Activated T-cell treated with anti-CD3 and anti-CD28 coated beads for 4 hours (primary cell): ENCODE data around the gene CYB5R4.

ENCODE experiments used
- DNase-seq: peaks from one replicate; pipeline ENCODE4 v3.0.0-alpha.2; 2020

Gene CYB5R4

GRCh38 chr6:83859410-83860358 lies at the start of gene CYB5R4:
Gene CYB5R4, plus strand, starts transcription at chr6:83859689. Its CDS starts 94 bp downstream, at chr6:83859783.
- peak; percentile 84 for DNase-seq

- DNase-seq = no peak
These were observed 46.9 kb upstream of the CYB5R4 start for GRCh38 chr6:83812595-83812994.

DNA sequence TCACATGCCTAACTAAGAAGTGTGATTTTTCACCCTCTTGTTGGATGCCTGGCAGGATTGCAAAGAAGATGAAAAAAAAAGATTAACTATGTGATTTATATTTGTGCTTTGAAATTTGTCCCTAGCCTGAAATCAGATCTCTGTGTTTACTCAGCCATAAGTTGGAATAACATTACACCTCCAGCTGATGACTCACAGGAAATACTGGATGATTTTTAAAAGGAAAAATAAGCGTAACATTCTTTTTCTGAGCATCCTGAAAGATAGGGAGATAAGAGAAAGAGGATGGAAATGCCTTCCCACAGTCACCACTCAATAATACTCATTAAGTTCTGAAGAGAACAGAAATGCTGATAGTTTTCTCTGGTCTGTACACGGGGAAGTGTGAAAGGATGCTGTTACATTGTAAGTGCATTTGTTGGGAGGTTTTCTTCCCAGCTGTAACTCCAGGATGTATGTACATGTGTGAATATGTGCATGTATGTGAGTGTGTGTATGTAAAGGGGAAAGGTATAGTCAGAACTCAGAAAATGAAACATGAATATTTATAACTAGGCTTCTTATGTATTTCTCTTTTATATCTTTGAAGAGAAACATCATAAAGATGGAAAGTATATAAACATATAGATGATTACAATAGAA lies 43.7 kb upstream of the CYB5R4 start:
- DNase-seq = no peak

DNA sequence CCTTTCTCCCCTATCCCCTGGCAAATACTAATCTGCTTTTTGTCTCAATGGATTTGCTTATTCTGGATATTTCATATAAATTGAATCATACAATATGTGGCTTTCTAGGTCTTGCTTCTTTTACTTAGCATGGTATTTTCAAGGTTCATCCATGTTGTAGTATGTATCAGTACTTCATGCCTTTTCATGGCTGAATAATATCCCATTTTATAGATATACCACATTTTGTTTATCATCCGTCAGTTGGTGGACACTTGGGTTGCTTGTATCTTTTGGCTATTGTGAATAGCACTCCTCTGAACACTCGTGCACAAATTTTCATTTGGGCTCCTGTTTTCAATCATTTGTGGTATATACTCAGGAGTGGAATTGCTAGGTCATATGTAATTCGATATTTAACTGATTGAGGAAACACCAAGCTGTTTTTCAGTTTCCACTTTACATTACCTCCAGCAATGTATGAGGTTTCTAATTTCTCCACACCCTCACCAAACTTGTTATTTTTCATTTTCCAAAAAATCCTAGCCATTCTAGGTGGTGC lies 36.8 kb upstream of the CYB5R4 start:
- no peak for DNase-seq

GRCh38 chr6:83824388-83824801 lies 35.1 kb upstream of the CYB5R4 start:
- DNase-seq = no peak

GRCh38 chr6:83824831-83825230 lies 34.7 kb upstream of the CYB5R4 start:
- no peak for DNase-seq

DNA sequence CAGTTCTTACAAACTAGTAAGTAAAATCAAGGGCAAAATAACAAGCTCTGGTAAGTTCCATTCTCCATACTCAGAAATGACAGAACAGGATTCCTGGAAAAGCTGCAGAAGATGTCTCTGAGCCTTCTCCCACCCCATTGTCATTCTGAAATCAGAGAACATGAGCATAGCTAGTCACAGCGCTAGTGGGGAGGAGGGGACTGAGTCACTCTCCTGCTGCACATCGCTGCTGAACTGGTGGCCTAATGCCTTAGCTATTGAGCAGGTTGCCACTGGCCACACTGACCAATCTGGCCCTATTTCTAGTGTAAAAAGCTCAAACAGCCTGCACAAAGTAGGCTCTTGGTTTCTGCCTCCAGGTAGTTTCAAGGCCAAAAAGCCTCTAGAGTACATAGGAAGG lies 32.4 kb upstream of the CYB5R4 start:
- no peak for DNase-seq

DNA sequence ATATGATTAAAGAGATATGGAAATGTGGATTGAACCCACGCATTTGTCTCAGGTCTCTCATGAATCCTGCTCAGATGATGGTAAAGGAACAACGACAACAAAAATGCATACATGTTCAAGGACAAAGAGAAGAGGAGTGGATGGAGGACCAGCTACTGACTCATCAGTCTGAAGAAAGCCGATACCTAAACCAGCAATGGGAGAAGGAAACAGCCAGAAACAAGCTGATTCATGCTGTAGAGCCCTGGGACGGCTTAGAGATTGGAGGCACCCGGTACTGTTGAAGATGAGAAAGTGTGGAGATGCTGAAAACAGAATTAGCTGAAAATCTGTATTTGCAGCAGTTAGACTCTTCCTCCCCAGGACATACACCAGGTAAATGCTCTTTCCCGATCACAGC lies 20.8 kb upstream of the CYB5R4 start:
- no peak for DNase-seq

DNA sequence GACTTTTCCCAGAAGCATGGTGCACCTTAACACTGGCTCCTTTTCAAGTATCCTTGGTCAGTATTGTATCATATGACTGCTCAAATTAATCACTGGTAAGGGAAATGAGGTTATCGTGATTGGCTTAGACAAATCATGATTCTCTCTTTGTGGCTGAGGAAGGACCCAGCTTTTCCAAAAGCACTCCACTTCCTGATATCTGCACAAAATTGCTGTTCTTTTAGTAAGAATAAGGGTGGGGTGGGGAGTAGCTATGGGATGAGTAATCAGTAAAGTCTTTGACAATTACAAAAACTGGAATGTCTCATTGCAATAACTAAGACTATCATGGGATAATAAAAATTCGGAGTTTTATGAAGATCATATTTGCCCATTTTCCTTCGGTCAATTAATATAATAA lies 15.3 kb upstream of the CYB5R4 start:
- no peak for DNase-seq

DNA sequence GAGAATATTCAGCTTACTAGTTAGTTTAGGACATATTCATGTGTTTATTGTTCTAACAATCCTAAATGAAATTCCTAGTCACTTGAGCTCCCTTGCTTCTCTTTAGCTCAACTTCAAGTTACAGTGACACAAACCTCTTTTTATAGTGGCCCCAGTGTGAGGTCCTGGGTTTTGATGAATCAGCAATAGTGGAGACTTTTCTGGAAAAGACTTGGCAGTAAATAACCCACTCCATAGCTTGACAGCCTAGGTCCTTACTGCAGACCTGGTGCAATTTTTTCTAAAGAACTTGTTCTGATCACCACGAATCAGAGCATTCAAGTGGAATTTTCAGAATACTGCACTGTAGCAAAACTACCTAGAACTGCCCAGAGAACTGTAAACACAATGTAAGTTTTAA lies 13.2 kb upstream of the CYB5R4 start:
- DNase-seq = no peak

- DNase-seq = no peak
These were observed 12.3 kb upstream of the CYB5R4 start for GRCh38 chr6:83847179-83847578.

DNA sequence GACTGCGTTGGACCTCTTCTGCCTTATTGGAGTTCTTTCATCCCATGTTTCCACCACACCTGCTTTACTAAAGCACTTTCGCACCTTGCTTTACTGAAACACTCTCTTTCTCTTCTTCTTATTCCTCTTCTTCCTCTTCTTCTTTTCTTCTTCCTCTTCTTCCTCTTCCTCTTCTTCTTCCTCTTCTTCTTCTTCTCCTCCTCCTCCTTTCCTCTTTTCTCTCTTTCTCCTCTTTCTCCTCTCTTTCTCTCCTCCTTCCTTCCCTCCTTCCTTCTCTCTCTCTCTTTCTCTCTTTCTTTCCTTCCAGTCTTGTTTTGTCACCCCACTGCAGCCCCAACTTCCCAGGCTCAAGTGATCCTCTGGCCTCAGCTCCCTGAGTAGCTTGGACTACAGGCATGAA lies 10.4 kb upstream of the CYB5R4 start:
- DNase-seq = no peak

DNA sequence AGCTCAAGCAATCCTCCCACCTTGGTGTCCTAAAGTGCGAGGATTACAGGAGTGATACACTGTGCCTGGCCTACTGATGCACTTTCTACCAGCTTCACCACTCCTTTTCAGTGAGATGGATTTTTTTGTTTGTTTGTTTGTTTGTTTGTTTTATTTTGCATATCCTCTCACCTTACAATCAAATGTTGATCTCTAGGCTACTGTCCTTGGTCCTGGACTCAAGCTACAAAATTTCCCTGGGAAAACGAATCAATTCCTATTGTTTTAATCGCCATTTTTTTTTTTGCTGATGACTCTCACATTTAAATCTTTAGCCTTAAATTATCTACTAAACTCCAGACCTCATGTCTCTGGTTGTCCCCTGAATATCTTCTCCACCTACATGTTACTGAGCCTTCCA lies 9.9 kb upstream of the CYB5R4 start:
- DNase-seq = no peak

DNA sequence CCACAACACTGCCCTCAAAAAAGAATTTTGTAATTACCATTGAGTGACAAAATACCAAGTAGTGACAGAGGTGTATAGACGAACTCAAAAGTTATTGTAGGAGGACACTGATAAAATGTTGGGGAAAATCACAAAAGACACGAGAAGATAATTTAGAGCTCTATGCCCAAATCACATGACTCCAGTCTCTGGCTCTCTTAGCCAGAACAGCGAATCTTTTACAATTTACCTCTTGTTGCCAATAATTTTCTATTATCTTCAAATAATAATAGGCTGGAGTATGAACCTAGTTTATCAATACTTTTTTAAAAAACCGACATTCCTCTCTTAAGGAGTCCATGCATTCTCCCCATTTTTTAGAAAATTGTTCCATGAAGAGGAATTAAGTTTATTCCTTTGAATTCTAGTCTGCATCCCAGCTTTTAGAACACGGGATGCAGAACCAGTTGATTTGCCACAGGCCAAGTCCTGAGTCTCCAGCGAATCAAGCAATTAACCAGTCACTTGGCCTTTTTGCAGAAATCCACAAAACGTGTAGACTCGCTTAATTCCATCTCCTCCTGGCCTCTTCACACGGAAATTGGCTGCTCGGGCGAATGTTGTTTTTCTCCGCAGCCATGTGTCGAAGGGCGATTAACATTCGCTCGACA lies 6.8 kb upstream of the CYB5R4 start:
- no peak for DNase-seq

- no peak for DNase-seq
These were observed 6.1 kb upstream of the CYB5R4 start, which contains the start of gene RIPPLY2 for GRCh38 chr6:83853178-83854000. Gene RIPPLY2, plus strand, starts transcription at chr6:83853360. Its CDS starts 57 bp downstream, at chr6:83853417.

- no peak for DNase-seq
These were observed 5.4 kb upstream of the CYB5R4 start for GRCh38 chr6:83854001-83854501.

- no peak for DNase-seq
These were observed 4.7 kb upstream of the CYB5R4 start for GRCh38 chr6:83854766-83855165.

DNA sequence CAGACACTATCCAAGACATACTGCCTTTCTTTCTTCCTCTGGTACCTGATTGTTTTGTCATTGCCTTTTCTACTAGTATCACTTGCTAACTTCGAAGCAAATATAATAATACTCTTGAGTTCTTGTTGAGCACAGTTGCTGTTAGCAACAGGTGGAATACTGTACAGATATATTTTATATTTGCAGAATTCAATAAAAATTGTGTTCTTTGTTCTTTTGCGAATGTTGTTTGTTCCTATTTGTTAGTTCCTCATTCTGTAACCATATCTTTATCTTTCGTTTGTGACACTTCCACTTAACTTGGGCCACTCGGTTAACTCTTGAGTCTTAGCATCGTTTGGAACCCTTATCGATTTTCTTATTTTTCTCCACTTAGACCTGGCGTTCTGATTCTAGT lies 868 bp downstream of the CYB5R4 start:
- no peak for DNase-seq

DNA sequence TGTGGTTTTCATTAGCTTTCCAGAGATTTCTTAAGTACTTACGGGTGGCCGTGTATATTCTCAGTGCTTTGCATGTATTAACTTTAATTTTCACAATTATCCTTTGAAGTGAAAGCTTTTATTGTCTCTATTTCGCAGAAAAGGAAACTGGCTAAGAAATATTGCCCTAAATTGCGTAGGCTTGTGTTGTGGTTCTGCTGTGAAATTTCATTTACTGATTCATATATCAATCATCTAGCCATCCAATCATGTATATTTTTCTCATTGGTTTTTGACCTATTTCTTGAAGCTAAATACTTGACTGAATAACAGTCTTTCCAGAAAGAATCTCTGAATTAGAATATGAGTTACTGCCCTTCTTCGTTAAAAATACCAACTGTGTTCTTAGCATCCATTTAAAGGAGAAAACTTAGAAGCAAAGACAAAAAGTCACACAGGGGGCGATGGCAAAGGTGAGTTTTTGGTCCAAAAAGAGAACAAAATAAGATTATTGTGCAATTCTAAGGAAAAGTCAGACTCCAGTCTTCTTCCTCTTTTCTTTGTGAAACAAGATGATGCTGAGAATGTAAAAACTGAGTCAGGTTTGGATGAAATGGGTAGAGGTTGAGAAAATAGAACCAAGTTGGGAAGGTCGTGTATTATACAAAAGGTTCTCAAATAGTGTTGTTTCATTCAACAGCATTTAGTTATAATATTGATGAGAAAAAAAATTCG lies 1.4 kb downstream of the CYB5R4 start:
- no peak for DNase-seq

DNA sequence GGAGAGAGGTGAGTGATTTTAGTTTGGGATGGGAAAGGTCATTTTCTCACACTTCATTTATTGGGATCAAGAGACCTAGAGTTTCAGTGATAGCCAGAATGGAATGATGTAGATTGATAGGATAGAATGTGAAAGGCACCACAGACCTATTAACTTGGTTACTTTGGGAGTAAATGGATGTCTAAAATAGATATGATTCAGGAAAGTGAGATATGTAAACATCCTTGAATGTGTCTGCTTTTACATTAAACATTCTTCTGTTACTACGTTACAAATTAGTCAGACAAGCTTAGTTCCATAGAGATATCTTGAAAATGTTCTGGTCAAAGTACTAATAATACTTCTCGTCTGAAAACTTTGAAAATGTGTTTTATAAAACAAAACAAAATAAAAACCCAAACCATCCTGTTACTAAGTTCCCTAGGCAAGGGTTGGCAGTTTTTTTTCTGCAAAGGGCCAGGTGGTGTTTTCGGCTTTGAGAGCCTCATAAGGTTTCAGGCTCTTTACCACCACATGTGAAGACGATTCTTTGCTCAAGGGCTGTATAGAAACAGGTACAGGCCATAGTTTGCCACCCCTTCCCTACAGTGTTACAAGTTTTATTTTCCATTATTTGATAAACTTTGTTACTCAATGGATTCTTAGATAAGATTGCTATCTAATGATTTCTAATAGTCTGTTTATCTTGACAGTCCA lies 3.4 kb downstream of the CYB5R4 start:
- no peak for DNase-seq

DNA sequence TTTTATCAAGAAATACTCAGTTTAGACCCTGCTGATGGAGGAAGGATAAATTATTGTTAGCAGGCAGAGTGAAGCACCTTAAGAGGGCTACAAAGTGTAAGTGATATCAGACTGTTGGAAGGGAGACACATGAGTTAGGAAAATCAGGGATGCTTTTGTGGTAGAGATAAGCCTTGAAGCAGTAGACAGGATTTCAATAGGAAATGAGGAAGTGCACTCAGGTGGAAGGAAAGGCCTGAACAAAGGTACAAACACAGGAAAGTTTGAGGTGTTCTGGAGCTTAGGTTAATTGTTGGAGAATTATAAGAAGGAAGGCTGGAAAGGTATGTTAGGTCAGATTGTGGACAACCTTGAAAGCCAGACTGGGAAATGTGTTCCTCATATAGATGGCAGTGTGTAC lies 7.6 kb downstream of the CYB5R4 start:
- no peak for DNase-seq
